GM18502 (cell line): ENCODE data around the gene LRCH3.

ENCODE experiments used
- ATAC-seq: cut with Tn5 transposase; IDR thresholded peaks from one replicate; pipeline ENCODE4 v1.9.1; 2021; ENCODE audit warnings: mild to moderate bottlenecking; ENCODE audit not compliant: unreplicated experiment, poor library complexity

LRCH3 gene

GRCh38 chr3:197791113-197791891 lies at the start of gene LRCH3:
Gene LRCH3 (plus strand): TSS chr3:197791254. CDS start chr3:197791279, 25 bp downstream.
- ATAC-seq: peak; percentile 75

GRCh38 chr3:197742787-197743186 lies 48.3 kb upstream of the LRCH3 start:
- ATAC-seq: no peak

- ATAC-seq: no peak
These were observed 44.8 kb upstream of the LRCH3 start for GRCh38 chr3:197746209-197746608.

GRCh38 chr3:197746801-197747237 lies 44.2 kb upstream of the LRCH3 start:
- ATAC-seq: no peak

GRCh38 chr3:197748597-197749314 lies 42.3 kb upstream of the LRCH3 start:
- ATAC-seq: no peak

GRCh38 chr3:197749315-197749600 lies 41.8 kb upstream of the LRCH3 start:
- peak; percentile 43 for ATAC-seq

- ATAC-seq: peak; percentile 84
These were observed 41.3 kb upstream of the LRCH3 start, which contains the start of gene FYTTD1 for GRCh38 chr3:197749601-197750395. Gene FYTTD1 (plus strand): TSS chr3:197749883. CDS start chr3:197749972, 89 bp downstream.

GRCh38 chr3:197750396-197750831 lies 40.6 kb upstream of the LRCH3 start:
- ATAC-seq: peak; percentile 33

GRCh38 chr3:197750858-197751737 lies 40.0 kb upstream of the LRCH3 start:
- ATAC-seq: no peak

- no peak for ATAC-seq
These were observed 38.9 kb upstream of the LRCH3 start for GRCh38 chr3:197752107-197752506.

GRCh38 chr3:197753263-197753662 lies 37.8 kb upstream of the LRCH3 start:
- no peak for ATAC-seq

GRCh38 chr3:197756704-197757103 lies 34.4 kb upstream of the LRCH3 start:
- ATAC-seq: no peak

- no peak for ATAC-seq
These were observed 32.5 kb upstream of the LRCH3 start for GRCh38 chr3:197758512-197758911.

- no peak for ATAC-seq
These were observed 29.3 kb upstream of the LRCH3 start for GRCh38 chr3:197761784-197762183.

GRCh38 chr3:197775317-197775716 lies 15.7 kb upstream of the LRCH3 start:
- ATAC-seq: no peak

- peak; percentile 57 for ATAC-seq
These were observed 8.8 kb upstream of the LRCH3 start for GRCh38 chr3:197782230-197782629.

GRCh38 chr3:197784019-197784585 lies 7.0 kb upstream of the LRCH3 start:
- ATAC-seq: no peak

- no peak for ATAC-seq
These were observed 3.6 kb upstream of the LRCH3 start for GRCh38 chr3:197787412-197787811.

GRCh38 chr3:197789309-197789708 lies 1.7 kb upstream of the LRCH3 start:
- no peak for ATAC-seq

GRCh38 chr3:197790033-197790432 lies 1.0 kb upstream of the LRCH3 start:
- ATAC-seq: no peak
